HG03025 (cell line): Measurements from ENCODE around the gene DPM3.
"Not testable (repeated sequence)": the region's sequence is repeated elsewhere in the genome, so short reads cannot be mapped to it uniquely, and the experiment has no call there.

Source experiments
- ATAC-seq: cut with Tn5 transposase; IDR thresholded peaks from one replicate; pipeline ENCODE4 v1.9.1; 2021; ENCODE audit warnings: mild to moderate bottlenecking, moderate library complexity; ENCODE audit not compliant: unreplicated experiment, low FRiP score

The DPM3 gene, protein sequence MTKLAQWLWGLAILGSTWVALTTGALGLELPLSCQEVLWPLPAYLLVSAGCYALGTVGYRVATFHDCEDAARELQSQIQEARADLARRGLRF

DNA sequence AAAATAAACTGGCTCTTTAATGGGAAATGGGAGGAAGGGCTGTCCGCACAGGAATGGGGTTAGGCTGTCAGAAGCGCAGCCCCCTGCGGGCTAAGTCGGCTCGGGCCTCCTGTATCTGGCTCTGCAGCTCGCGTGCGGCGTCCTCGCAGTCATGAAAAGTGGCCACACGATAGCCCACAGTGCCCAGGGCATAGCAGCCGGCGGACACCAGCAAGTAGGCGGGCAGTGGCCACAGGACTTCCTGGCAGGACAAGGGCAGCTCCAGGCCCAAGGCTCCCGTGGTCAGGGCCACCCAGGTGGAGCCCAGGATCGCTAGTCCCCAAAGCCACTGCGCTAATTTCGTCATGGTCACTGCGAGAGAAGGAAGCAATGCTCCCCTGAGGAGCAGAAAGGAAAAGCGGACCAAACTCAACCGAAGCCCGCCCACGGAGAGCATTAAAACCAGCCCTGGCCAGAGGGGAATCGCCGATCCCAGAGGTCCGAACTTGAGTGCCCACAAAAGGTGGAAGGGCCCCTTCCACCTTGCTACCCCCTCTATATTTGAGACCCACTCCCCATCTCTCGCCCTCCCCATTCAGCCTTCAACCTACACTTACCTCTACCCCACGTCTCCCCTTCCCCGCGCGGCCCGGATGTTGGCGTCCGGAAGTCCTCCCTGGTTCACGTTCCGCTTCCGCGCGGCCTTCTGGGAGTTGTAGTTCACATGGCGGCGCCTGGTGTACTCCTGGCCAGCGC, at the start of gene DPM3:
Gene DPM3, minus strand, starts transcription at position 637 of the 735 bp plus-strand sequence. Its CDS starts 291 bp downstream, at position 346.
- peak; percentile 52 for ATAC-seq

DNA sequence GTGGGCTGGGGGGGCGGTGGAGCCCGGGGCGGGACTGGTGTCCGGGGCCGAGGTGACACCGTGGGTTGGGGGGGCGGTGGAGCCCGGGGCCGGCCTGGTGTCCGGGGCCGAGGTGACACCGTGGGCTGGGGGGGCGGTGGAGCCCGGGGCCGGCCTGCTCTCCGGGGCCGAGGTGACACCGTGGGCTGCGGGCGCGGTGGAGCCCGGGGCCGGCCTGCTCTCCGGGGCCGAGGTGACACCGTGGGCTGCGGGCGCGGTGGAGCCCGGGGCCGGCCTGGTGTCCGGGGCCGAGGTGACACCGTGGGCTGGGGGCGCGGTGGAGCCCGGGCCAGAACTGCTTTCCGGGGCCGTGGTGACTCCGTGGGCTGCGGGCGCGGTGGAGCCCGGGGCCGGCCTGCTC, 49.6 kb upstream of the DPM3 start:
- ATAC-seq, result not testable (repeated sequence)

DNA sequence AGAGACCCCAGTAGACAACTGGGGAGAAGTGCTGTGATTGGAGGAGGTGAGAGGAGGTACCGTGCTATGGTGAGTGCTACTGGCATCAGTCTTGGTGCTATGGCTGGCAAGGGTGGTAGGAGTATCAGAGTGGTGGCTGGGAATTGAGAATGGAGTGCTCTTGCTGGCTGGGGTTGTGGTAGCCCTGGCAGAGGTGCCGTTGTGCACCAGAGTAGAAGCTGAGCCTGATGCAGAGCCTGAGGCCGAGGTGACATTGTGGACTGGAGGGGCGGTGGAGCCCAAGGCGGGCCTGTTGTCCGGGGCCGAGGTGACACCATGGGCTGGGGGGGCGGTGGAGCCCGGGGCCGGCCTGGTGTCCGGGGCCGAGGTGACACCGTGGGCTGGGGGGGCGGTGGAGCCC, 47.9 kb upstream of the DPM3 start:
- no peak for ATAC-seq

DNA sequence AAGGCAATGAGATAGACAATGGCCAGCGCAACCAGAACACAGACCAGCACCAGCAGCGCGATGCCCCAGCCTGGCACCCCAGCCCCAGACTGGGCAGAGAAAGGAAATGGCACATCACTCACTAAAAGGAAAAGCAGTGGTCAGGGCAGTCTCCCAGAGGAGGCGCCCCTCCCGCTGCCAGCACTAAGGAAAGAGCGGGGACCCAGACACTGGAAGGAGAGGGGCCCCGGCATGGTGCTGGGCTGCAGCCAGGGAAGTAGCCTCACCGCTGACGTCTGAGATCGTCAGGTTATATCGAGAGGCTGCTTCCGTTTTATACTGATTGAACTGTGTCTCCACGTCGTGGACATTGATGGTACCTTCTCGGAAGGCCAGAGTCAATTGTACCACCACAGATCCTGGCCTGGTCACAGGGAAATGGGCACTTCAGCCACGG, 47.1 kb upstream of the DPM3 start:
- no peak for ATAC-seq

DNA sequence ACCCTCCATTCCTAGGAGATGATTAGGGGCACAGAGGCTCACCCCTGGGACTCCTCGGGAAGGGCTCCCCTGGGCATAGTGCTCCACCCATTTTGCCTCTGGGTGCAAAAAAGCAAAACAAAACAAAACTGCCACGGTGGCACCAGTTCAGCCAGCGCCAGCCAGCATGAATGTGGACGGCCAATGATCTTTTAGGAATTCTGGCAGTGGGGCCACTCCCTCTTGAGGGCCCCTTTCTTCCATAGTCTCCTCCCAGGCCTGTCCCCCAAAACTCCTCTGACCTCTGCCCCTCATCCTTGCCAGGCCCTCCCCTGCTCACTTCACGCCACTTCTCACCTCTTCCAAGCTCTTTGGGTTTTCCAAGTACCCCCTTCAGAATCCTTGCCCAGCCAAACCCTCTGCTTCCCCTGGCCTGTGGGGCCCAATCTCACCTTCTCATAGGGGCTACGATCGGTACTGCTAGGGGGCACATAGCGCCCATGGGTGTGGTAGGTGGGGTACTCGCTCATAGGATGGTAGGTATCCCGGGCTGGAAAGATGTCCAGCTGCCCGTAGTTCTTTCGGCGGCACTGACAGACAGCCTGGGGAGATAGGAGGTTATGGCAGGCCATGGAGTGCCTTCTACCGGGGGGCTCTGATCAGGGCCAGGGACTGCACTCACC, 46.6 kb upstream of the DPM3 start:
- no peak for ATAC-seq

DNA sequence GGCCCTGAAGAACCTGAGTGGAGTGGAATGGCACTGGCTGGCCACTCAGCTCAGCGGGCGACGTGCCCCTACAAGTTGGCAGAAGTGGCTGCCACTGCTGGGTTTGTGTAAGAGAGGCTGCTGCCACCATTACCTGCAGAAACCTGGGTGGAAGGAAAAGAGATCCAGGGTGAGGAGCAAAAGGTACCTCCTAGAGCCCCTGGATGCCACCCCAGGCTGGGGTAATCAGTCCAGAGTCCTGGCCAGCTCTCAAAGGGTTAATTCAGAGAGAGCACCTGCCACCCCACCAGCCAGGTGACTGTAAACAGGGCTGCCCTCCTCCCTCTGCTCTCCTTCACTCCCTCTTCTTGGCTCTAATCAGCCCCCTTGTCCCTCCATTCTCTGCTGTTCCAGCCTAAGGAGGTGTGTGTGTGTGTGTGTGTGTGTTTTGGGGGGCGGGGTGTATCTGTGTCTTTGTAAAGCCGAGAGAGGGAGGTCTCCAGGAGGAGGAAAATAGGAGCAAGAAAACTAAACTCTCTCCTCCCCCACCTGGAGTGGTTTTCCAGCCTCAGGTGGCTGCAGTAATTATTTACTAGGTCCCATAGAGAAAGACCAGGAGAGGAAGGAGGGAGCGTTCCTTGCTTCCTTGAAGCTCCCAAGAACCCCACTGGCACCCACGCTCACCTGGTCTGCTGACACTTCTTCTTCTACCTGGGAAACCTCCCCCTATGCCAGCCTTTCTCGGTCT, 45.9 kb upstream of the DPM3 start:
- ATAC-seq, result no peak

DNA sequence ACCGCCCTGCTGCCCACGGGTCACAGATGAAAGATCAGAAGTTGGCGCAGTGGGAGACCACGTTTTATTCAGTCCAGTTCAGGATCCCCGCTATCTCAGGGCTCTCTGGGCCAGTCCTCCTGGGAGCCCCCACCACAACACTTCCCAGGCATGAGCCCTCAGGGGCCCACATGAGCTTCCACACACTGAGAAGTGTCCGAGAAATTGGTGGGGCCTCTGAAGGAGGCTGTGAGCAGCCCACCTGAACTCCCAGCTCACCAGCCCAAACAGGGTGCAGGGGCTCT, 45.4 kb upstream of the DPM3 start:
- ATAC-seq, result no peak

DNA sequence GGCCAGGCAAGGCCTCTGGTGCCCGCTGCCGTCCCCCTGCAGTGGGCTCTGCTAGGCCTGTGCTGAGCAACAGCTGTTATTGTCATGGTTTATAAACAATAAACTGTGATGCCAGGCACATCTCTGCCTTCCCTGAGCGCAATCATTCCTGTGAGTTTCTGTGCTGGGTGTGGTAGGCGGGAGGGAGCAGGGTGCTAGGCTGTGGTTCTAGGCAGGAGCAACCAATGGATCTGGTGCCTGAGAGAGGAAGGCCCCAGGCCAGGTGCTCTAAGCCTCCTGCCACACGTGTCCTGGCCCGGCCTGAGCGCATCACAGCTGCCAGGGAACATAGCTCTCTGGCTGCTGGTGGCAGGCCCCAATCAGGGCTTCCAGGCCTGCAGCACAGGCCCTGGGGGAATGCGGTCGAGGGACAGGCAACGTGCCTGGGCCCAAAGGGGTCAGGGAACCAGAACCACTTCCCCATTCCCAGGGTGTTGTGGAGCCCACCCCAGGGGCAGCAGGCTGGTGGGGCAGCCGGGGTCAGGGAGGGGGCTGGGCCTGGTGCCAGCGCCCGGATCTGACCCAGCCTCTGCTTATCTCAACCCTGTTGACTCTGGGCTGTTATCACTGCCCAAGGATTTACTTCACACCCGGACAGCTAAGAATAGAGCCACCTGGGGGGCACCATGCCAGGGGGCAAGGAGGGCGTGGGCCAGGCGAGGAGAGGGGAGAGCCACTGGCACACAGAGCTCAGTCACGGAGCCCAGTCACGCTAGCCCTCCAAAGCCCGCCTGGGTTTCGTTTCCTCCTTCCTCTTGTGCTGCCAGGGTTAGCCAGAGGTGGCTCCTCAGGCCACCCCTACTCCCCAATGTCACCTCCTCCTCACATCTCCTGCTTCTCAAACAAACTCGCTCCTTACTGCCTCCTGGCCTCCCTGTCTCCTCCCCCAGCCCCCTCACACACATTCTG, 44.8 kb upstream of the DPM3 start:
- ATAC-seq, result no peak

DNA sequence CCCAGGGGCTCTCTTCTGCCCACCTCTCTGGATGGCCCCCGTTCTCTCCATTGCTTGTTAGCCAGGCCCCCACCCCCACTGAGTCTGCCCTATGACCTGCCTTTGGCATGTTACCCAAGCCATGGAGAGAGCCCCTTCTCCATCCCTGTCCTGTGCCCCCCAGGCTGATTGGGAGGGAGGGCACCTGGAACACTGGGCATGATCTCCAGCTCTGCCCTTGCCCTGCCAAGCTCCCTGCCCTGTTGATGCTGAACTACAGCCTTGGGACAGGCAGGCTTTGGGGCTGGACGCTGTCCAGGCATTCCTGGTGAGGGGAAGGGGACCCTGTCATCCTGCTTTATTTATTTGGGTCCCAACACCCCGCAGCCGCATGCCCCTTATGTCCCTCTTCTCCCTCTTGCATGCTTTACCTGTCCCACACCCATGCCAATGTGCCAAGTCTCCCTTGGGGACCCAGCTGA, 44.0 kb upstream of the DPM3 start:
- no peak for ATAC-seq

DNA sequence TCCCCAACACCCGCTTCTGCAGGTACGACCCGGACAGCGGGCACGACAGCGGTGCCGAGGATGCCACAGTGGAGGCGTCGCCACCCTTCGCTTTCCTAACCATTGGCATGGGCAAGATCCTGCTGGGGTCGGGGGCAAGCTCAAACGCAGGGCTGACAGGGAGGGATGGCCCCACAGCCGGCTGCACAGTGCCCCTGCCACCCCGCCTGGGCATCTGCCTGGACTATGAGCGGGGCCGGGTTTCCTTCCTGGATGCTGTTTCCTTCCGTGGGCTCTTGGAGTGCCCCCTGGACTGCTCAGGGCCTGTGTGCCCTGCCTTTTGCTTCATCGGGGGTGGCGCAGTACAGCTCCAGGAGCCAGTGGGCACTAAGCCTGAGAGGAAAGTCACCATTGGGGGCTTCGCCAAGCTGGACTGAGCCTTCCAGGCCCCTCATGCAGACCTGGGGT, 43.5 kb upstream of the DPM3 start:
- ATAC-seq, result no peak

DNA sequence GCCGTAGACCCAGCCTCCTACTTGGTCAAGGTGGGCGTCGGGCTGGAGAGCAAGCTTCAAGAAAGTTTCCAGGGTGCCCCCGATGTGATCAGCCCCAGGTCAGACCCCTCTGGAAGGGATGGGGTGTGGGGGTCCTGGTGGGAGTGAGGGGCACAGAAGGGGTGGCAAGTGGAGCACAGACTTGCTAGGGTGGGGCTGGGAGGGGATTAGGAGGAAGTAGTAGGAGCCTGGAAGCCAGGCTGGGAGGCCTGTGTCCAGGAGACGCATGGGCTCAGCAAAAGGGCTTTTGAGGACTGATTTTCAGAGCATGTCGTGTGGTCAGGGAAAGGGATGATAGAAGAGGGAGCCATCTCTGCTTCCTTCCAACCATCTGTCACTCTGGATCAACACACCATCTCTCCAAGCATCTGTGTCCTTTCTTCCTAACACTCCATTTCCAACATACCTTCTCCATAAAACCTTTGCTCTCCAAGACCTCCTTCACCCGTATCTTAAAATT, 41.8 kb upstream of the DPM3 start:
- ATAC-seq, result no peak

DNA sequence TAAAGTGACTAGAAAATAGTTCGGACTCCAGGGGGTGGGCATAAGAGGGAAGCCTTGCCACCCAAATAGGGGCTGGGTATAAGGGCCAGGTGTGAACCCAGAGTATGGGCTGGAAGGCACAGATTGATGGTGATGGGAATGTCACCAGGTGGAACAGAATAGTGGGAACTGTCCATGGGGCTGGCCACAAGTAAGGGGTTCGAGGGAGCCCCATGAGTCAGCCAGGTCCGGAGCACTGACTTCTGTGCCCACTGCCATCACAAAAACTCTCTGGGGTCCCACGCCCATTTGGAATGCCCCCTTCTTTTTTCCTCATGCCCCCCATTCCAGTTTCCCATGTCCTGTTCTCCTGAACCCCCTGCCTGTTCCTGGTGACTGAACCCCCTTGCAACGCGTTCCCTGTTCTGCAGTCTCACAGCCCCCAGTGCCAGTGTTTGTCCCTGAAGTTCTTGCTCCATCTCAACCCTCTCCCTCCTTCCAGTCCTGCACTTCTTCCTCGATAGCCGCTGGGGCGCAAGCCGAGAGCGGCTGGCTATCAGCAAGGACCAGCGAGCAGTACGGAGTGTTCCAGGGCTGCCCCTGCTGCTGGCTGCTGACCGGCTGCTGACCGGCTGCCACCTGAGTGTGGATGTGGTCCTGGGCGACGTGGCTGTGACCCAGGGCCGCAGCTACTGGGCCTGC, 41.2 kb upstream of the DPM3 start:
- no peak for ATAC-seq

DNA sequence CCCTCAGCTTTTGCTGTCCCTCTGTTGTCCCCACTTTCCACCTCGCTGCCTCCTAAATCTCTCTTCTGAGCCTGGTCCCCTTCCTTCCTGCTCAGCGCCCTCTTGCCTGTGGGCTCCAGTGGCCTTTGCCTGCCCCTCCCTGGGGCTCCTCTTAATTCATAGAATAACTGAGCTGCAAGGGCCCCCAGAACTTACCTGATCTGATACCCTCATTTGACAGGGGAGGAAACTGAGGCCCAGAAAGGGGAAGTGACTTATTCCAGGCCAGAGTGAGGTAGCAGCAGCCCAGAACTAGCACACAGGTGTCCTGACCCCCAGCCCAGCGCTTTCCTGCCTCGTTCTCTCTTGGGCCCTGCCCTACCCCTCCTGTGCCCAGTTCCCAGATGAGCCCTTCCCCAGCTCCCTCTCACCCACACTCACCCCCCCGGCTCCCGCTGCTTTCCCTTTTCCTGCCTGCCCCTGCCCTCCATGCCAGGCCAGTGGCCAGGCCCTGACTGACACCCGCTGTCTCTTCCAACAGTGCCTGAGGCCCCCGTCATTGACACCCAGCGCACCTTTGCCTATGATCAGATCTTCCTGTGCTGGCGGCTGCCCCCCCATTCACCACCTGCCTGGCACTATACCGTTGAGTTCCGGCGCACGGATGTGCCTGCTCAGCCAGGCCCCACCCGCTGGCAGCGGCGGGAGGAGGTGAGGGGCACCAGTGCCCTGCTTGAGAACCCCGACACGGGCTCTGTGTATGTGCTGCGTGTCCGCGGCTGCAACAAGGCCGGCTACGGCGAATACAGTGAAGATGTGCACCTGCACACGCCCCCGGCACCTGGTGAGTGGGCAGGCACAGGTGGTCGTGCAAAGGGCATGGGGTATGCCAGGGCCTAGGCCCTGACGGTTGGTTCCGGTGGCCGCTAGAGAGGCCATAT, 39.0 kb upstream of the DPM3 start:
- no peak for ATAC-seq

DNA sequence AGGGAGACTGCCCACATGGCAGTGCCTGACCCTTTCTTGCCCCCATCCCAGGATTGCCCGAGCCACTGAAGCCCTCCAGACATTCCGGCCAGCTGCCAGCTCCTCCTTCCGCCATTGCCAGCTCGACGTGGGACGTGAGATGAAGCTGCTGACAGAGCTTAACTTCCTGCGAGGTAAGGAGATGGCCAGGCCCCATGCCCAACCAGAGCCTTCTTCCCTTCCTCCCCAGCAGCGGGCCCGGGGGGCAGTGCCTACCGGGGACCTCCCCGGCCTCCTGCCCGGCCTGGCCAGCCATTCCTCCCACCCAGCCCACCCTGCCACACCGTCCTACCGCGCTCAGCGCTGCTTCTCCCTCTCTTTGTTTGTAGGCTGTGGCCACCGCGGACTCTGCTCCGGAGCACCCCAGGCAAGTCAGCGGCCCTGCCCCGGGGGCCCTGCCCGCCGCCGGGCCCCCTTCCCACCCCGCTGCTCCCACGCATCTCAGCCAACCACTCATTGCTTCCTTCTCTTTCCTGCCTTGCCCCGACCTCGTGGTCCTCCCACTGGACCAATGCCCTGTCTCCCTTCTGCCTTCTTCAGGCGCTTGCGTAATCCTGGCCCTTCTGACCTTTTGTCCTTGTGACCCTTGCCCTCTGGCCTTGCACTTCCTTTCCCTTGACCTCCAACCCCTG, 38.2 kb upstream of the DPM3 start:
- ATAC-seq, result no peak

DNA sequence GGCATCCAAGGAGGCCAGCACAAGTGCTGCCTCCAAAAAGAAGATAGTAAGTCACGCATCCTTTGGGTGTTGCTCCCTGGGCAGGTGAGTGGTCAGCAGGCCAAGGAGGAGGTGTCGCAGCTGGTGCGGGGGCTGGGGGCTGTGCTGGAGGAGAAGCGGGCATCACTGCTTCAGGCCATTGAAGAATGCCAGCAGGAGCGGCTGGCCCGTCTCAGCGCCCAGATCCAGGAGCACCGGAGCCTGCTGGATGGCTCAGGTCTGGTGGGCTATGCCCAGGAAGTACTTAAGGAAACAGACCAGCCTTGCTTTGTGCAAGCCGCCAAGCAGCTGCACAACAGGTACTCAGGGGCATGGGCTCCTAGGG, 37.6 kb upstream of the DPM3 start:
- ATAC-seq, result no peak

DNA sequence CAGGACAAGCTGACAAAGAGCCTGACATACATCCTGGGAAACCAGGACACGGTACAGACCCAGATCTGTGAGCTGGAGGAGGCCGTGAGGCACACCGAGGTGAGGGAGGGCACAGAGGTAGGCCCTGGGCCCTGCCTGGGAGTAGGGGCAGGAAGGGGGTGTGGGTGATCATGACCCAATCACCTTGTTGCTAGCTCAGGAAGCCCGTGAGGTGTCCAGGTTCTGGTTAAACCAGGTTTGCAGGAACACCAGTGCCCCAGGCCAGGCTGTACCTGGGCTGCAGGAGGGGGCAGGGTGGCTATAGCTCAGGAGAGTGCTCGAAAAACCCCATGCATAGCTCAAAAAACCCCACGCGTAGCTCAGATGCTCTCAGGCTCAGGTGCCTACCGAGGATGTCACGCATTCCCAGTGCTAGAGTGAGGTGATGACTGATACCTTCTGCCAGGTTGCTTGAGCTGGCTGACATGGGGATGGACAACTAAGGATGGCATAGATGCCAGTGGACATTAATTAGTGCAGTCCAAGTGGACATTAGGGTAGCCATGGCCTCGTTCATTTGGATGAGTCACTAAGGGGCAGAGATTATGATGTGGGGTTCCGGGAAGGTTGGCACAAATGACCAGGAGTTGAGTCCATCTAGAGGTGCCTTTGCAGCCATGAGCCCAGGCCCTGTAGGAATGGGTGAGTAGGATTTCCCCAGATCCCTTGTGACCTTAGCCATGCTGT, 37.0 kb upstream of the DPM3 start:
- no peak for ATAC-seq

DNA sequence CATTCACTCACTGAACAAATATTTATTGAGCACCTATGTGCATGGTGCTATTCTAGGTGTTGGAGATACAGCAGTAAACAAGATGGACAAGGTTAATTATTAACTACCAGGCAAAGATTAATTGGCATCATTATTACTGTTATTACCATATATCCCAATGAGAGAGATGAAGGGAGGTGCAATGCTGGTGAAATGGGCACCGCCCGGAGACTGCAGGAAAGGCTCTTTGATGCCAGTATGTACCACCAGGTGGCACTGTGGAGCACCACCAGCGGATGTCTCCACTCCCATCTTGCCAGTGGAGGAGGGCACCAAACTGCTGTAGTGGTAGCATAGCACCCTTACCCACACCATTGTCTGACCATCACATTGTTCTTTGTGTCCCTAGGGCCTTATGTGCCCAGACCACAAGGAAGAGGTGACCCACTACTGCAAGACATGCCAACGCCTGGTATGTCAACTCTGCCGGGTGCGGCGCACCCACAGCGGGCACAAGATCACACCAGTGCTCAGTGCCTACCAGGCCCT, 36.3 kb upstream of the DPM3 start:
- no peak for ATAC-seq
